B cell (primary cell): ENCODE results near the gene KIF13A. TPM values are rescaled to one million over a fixed set of nuclear protein-coding genes. Genes with fewer than 3 reads are reported as not detected.

Source experiments
- ATAC-seq: fragments of 200-7000 bp; cut with Tn5 transposase; one replicate; pipeline ENCODE4 v1.10.0; 2021; ENCODE audit warnings: low read depth, mild to moderate bottlenecking, moderate number of reproducible peaks, moderate library complexity
- CTCF ChIA-PET: fragments of 350-600 bp; sonication (Branson Sonifier 250); formaldehyde crosslinking; loops from one replicate; lab custom pipeline; 2021; ENCODE audit warnings: antibody characterized with exemption, inconsistent platforms; lab: Charles Lee
- POLR2A ChIA-PET: fragments of 350-600 bp; sonication (Branson Sonifier 250); formaldehyde crosslinking; loops from one replicate; lab custom pipeline; 2021; ENCODE audit warnings: antibody characterized with exemption; lab: Charles Lee
- DNase-seq: peaks from one replicate; pipeline ENCODE4 v3.0.0; 2013
- H2AFZ ChIP-seq: 2 replicates; pipeline ENCODE4 v1.6.1; 2012; ENCODE audit warnings: mild to moderate bottlenecking, low read depth, low read length; ENCODE audit not compliant: insufficient read depth, poor library complexity, severe bottlenecking
- H3K27ac ChIP-seq, 2 donors: 1 replicate in 1 of 2; 2 replicates in 1 of 2; pipeline ENCODE4 v1.5.1; 2012 to 2013; ENCODE audit warnings: low read length in 2 of 2, mild to moderate bottlenecking in 2 of 2, moderate library complexity in 1 of 2
- H3K27me3 ChIP-seq, 4 experiments: fragments of 200-600 bp in 1 of 4; sonication (generic) in 1 of 4; replicated peaks in 1 of 4; 1 replicate in 2 of 4; 2 replicates in 2 of 4; pipeline versions ENCODE4 v1.6.1 to v1.7.0; 2013 to 2016; ENCODE audit warnings: low read length in 3 of 4, mild to moderate bottlenecking in 2 of 4, mixed read lengths in 1 of 4, moderate library complexity in 1 of 4; ENCODE audit not compliant: insufficient read depth in 4 of 4, control insufficient read depth in 3 of 4; ENCODE audit errors: control extremely low read depth in 1 of 4
- H3K36me3 ChIP-seq, 2 experiments: replicated peaks in 1 of 2; 1 replicate in 1 of 2; 2 replicates in 1 of 2; pipeline versions ENCODE4 v1.6.1 to v1.7.1; 2013; ENCODE audit warnings: low read length in 1 of 2; ENCODE audit not compliant: insufficient read depth in 2 of 2, control insufficient read depth in 1 of 2; ENCODE audit errors: control extremely low read depth in 1 of 2, extremely low read depth in 1 of 2
- H3K4me1 ChIP-seq, 2 donors: fragments of 200-600 bp in 1 of 2; sonication (generic) in 1 of 2; 1 replicate in 1 of 2; 2 replicates in 1 of 2; pipeline versions ENCODE4 v1.5.1 to v1.6.1; 2013 to 2017; ENCODE audit warnings: low read length in 2 of 2; ENCODE audit not compliant: control insufficient read depth in 2 of 2, insufficient read depth in 2 of 2
- H3K4me2 ChIP-seq: replicated peaks from 2 replicates; pipeline ENCODE3; 2012; ENCODE audit warnings: mild to moderate bottlenecking, low read depth, low read length; ENCODE audit not compliant: poor library complexity, severe bottlenecking
- H3K4me3 ChIP-seq, 5 experiments: fragments of 200-600 bp in 1 of 5; sonication (generic) in 1 of 5; 1 replicate in 3 of 5; 2 replicates in 2 of 5; pipeline versions ENCODE4 v1.5.1 to v1.7.0; 2011 to 2016; ENCODE audit warnings: low read length in 4 of 5, mild to moderate bottlenecking in 4 of 5, low read depth in 2 of 5, control low read depth in 1 of 5, moderate library complexity in 1 of 5; ENCODE audit not compliant: insufficient read depth in 1 of 5; ENCODE audit errors: control extremely low read depth in 1 of 5, extremely low read depth in 1 of 5
- H3K79me2 ChIP-seq: fragments of 200-600 bp; sonication (generic); one replicate; pipeline ENCODE4 v1.6.0; 2016; ENCODE audit warnings: low read length; ENCODE audit not compliant: control insufficient read depth, insufficient read depth
- H3K9ac ChIP-seq: fragments of 200-600 bp; sonication (generic); 2 replicates; pipeline ENCODE4 v1.6.1; 2017; ENCODE audit warnings: mild to moderate bottlenecking, low read length, moderate library complexity
- H3K9me3 ChIP-seq, 3 donors: one replicate each; pipeline versions ENCODE4 v1.6.1 to v1.7.1; 2013; ENCODE audit warnings: low read length in 2 of 3; ENCODE audit not compliant: control insufficient read depth in 2 of 3, insufficient read depth in 1 of 3; ENCODE audit errors: control extremely low read depth in 1 of 3
- H4K20me1 ChIP-seq: 2 replicates; pipeline ENCODE4 v1.6.0; 2012; ENCODE audit warnings: mild to moderate bottlenecking, low read length; ENCODE audit not compliant: insufficient read depth, control insufficient read depth, poor library complexity, severe bottlenecking
- H3K27ac Mint-ChIP-seq: one replicate; pipeline ENCODE4 v1.8.0; 2021; ENCODE audit warnings: mixed read lengths
- H3K27me3 Mint-ChIP-seq: one replicate; pipeline ENCODE4 v1.8.0; 2021; ENCODE audit warnings: mixed read lengths
- H3K4me1 Mint-ChIP-seq: one replicate; pipeline ENCODE4 v1.8.0; 2021; ENCODE audit warnings: mixed read lengths
- H3K4me3 Mint-ChIP-seq: one replicate; pipeline ENCODE4 v1.8.0; 2021; ENCODE audit warnings: mixed read lengths
- H3K9me3 Mint-ChIP-seq: one replicate; pipeline ENCODE4 v1.8.0; 2022; ENCODE audit warnings: mixed read lengths; ENCODE audit not compliant: insufficient read depth
- CTCF ChIP-seq: fragments of 200-600 bp; IDR thresholded peaks from one replicate; pipeline ENCODE4 v1.8.0; 2022; ENCODE audit warnings: antibody characterized with exemption, mild to moderate bottlenecking
- EZH2 ChIP-seq: IDR thresholded peaks from 2 replicates; pipeline ENCODE4 v1.6.1; 2012; ENCODE audit warnings: borderline replicate concordance, low read depth, mild to moderate bottlenecking, moderate library complexity, low read length; ENCODE audit not compliant: insufficient read depth, poor library complexity, severe bottlenecking
- WGBS: methylation state at CpG from one replicate; pipeline ENCODE4 v1.1.5; 2013; ENCODE audit warnings: missing lambda C conversion rate; ENCODE audit not compliant: insufficient coverage; 5-methylcytosine and 5-hydroxymethylcytosine counted together
- intact Hi-C: fragments of 100-400 bp; cut with micrococcal nuclease; formaldehyde crosslinking; loops from one replicate; pipeline ENCODE4 v1.10.0; 2022
- polyA plus RNA-seq: library from polyadenylated mRNA; depleted of rRNA; stranded (reverse); fragments of >200 nt; gene quantifications from 2 replicates; pipeline ENCODE4 v1.2.3, GENCODE V29; 2012
- total RNA-seq, 2 donors: library from RNA; stranded (reverse); fragments of 120-200 nt in 1 of 2; gene quantifications; 1 replicate in 1 of 2; 2 replicates in 1 of 2; pipeline versions ENCODE4 v1.2.3 to v1.2.4, GENCODE V29; 2013 to 2022

The KIF13A gene
- total and polyA plus RNA-seq, 2 donors (not counting 1 experiment from before 2014, with no cell fraction given): 2.1 to 23.4 TPM

DNA sequence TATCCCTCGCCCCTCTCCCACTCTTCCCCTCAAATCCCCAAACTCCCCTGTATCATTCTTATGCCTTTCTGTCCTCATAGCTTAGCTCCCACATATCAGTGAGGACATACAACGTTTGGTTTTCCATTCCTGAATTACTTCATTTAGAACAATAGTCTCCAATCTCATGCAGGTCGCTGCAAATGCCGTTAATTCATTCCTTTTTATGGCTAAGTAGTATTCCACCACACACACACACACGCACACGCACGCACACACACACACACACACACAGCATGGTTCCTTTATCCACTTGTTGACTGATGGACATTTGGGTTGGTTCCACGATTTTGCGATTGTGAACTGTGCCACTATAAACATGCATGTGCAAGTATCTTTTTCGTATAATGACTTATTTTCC, 112.7 kb downstream of the KIF13A start:
- CTCF ChIA-PET: no interaction called here
- H3K27me3 Mint-ChIP-seq: no peaks in the 10 kb centered on the region
- Histone ChIP-seq H3K27me3 (no peaks in the 10 kb centered on the region), H4K20me1 (no peaks in the 10 kb centered on the region), H3K27ac (no peak overlapping the region), H2AFZ (no peak overlapping the region), H3K36me3 (no peaks in the 10 kb centered on the region), H3K9me3 (no peaks in the 10 kb centered on the region), H3K4me2 (no peak overlapping the region), H3K4me1 (no peaks in the 10 kb centered on the region), H3K79me2 (no peaks in the 10 kb centered on the region), H3K4me3 (no peak overlapping the region), H3K9ac (no peak overlapping the region)
- intact Hi-C loops: no loop called here
- H3K9me3 Mint-ChIP-seq: no peaks in the 10 kb centered on the region
- TF ChIP-seq EZH2 (no peak), CTCF (no peak)
- H3K4me1 Mint-ChIP-seq: no peaks in the 10 kb centered on the region
- DNase-seq (no peak), ATAC-seq (no peak)
- no peak overlapping the region for H3K27ac Mint-ChIP-seq
- POLR2A ChIA-PET: no interaction called here
- 92% methylated on average over 2 of the region's 10 CpGs for WGBS
- H3K4me3 Mint-ChIP-seq: no peak overlapping the region

DNA sequence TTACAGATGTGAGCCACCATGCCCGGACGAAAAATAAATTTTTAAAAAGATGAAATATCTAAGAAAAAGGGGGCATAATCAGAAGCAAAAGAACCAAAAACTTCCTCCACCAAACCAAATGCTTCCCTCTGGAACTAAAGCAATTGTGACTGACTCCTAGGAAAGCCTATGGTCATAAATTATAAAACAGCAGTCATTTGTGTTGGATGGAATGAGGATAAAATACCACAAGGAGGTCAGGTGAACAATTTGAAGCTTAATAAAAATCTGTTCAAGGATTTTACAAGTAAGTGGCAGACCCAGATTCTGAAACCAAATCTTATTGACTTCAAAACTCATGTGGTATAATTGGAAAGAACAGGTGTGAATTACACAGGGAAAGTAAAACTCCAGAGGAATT, 114.5 kb downstream of the KIF13A start:
- Histone ChIP-seq H2AFZ (no peak overlapping the region), H4K20me1 (no peaks in the 10 kb centered on the region), H3K4me3 (no peak overlapping the region), H3K36me3 (no peaks in the 10 kb centered on the region), H3K27ac (no peak overlapping the region), H3K4me2 (no peak overlapping the region), H3K4me1 (no peaks in the 10 kb centered on the region), H3K9me3 (no peaks in the 10 kb centered on the region), H3K27me3 (no peaks in the 10 kb centered on the region), H3K9ac (no peak overlapping the region), H3K79me2 (no peaks in the 10 kb centered on the region)
- WGBS: no CpG with 5 or more reads among the region's 2 CpGs
- DNase-seq (no peak), ATAC-seq (no peak)
- peaks cover 3% of the 10 kb centered on the region for H3K4me1 Mint-ChIP-seq
- H3K9me3 Mint-ChIP-seq: no peaks in the 10 kb centered on the region
- H3K27me3 Mint-ChIP-seq: no peaks in the 10 kb centered on the region
- POLR2A ChIA-PET: no interaction called here
- CTCF ChIA-PET: no interaction called here
- no peak overlapping the region for H3K27ac Mint-ChIP-seq
- H3K4me3 Mint-ChIP-seq: no peak overlapping the region
- TF ChIP-seq CTCF (no peak), EZH2 (no peak)
- intact Hi-C loops: no loop called here
